ENCODE results near the gene IKBKE. TPM values are rescaled to one million over a fixed set of nuclear protein-coding genes. Genes with fewer than 3 reads are reported as not detected.

IKBKE gene
- total RNA-seq, 2 experiments from 2014 or later: 72.6 to 85.1 TPM

- Mint-ChIP-seq H3K9me3 (no peaks in the 10 kb centered on the region), H3K27ac (no peak overlapping the region), H3K4me3 (no peak overlapping the region), H3K4me1 (peaks cover 18% of the 10 kb centered on the region), H3K27me3 (peaks cover 44% of the 10 kb centered on the region), H3K36me3 (ENCODE audit: low read depth) (no peaks in the 10 kb centered on the region)
- no peak for DNase-seq
- POLR2A ChIA-PET: no interaction called here
- CTCF ChIA-PET: interaction anchor here (0.9 to 1.3 kb wide), 4 partner anchors 10 to 40 kb away, joined by 3 read pairs; no protein-coding TSS in a partner anchor
Observed at GRCh38 chr1:206512058-206512850, 42.0 kb downstream of the IKBKE start.

GRCh38 chr1:206512851-206513180 is 42.5 kb downstream of the IKBKE start:
- no peak overlapping the region for H3K27ac Mint-ChIP-seq
- DNase-seq: no peak
- no peaks in the 10 kb centered on the region for H3K9me3 Mint-ChIP-seq
- CTCF ChIA-PET: interaction anchor here (1.0 to 1.3 kb wide), 2 partner anchors 11 to 22 kb away, joined by 3 read pairs; no protein-coding TSS in a partner anchor
- H3K4me3 Mint-ChIP-seq: no peak overlapping the region
- peaks cover 18% of the 10 kb centered on the region for H3K4me1 Mint-ChIP-seq
- H3K36me3 Mint-ChIP-seq (ENCODE audit: low read depth): no peaks in the 10 kb centered on the region
- POLR2A ChIA-PET: no interaction called here
- H3K27me3 Mint-ChIP-seq: peaks cover 44% of the 10 kb centered on the region

- ChIA-PET POLR2A (no interaction called here), CTCF (interaction anchor here (1.3 kb wide), 1 partner anchor 11 kb away, joined by 3 read pairs; no protein-coding TSS in a partner anchor)
- Mint-ChIP-seq H3K4me3 (no peak overlapping the region), H3K36me3 (ENCODE audit: low read depth) (no peaks in the 10 kb centered on the region), H3K9me3 (no peaks in the 10 kb centered on the region), H3K27ac (no peak overlapping the region), H3K4me1 (peaks cover 14% of the 10 kb centered on the region), H3K27me3 (peaks cover 37% of the 10 kb centered on the region)
- DNase-seq: no peak
Observed at GRCh38 chr1:206513312-206514111, 43.2 kb downstream of the IKBKE start.

GRCh38 chr1:206514813-206515387 is 44.6 kb downstream of the IKBKE start:
- Mint-ChIP-seq H3K4me1 (peaks cover 12% of the 10 kb centered on the region), H3K9me3 (no peaks in the 10 kb centered on the region), H3K27ac (no peak overlapping the region), H3K36me3 (ENCODE audit: low read depth) (no peaks in the 10 kb centered on the region), H3K4me3 (no peak overlapping the region), H3K27me3 (peaks cover 23% of the 10 kb centered on the region)
- ChIA-PET POLR2A (no interaction called here), CTCF (interaction anchor here (1.3 to 1.5 kb wide), 2 partner anchors 30 to 68 kb away, joined by 3 read pairs; no protein-coding TSS in a partner anchor)
- DNase-seq: no peak

- POLR2A ChIA-PET: no interaction called here
- no peak overlapping the region for H3K4me3 Mint-ChIP-seq
- H3K9me3 Mint-ChIP-seq: no peaks in the 10 kb centered on the region
- H3K4me1 Mint-ChIP-seq: peaks cover 12% of the 10 kb centered on the region
- no peak overlapping the region for H3K27ac Mint-ChIP-seq
- CTCF ChIA-PET: interaction anchor here (0.7 to 1.9 kb wide), 3 partner anchors 10 to 128 kb away, joined by 3 to 5 read pairs (median 3); no protein-coding TSS in a partner anchor
- H3K36me3 Mint-ChIP-seq (ENCODE audit: low read depth): no peaks in the 10 kb centered on the region
- DNase-seq: no peak
- peaks cover 10% of the 10 kb centered on the region for H3K27me3 Mint-ChIP-seq
Observed at GRCh38 chr1:206516728-206516990, 46.4 kb downstream of the IKBKE start.

GRCh38 chr1:206517784-206518183 is 47.5 kb downstream of the IKBKE start:
- peaks cover 10% of the 10 kb centered on the region for H3K27me3 Mint-ChIP-seq
- ChIA-PET POLR2A (no interaction called here), CTCF (interaction anchor here (1.2 to 1.9 kb wide), 3 partner anchors 11 to 69 kb away, joined by 3 to 5 read pairs (median 4); no protein-coding TSS in a partner anchor)
- H3K4me3 Mint-ChIP-seq: no peak overlapping the region
- H3K36me3 Mint-ChIP-seq (ENCODE audit: low read depth): no peaks in the 10 kb centered on the region
- no peak for DNase-seq
- H3K9me3 Mint-ChIP-seq: no peaks in the 10 kb centered on the region
- peaks cover 6% of the 10 kb centered on the region for H3K4me1 Mint-ChIP-seq
- no peak overlapping the region for H3K27ac Mint-ChIP-seq

GRCh38 chr1:206518206-206518605 is 47.9 kb downstream of the IKBKE start:
- DNase-seq: no peak
- ChIA-PET CTCF (interaction anchor here (0.6 to 1.4 kb wide), 3 partner anchors 16 to 385 kb away, joined by 3 to 4 read pairs (median 3); no protein-coding TSS in a partner anchor), POLR2A (no interaction called here)
- no peaks in the 10 kb centered on the region for H3K9me3 Mint-ChIP-seq
- no peak overlapping the region for H3K27ac Mint-ChIP-seq
- no peak overlapping the region for H3K4me3 Mint-ChIP-seq
- H3K36me3 Mint-ChIP-seq (ENCODE audit: low read depth): no peaks in the 10 kb centered on the region
- H3K27me3 Mint-ChIP-seq: peaks cover 10% of the 10 kb centered on the region
- H3K4me1 Mint-ChIP-seq: peaks cover 6% of the 10 kb centered on the region

- Mint-ChIP-seq H3K4me1 (peaks cover 6% of the 10 kb centered on the region), H3K27ac (no peak overlapping the region), H3K36me3 (ENCODE audit: low read depth) (no peaks in the 10 kb centered on the region), H3K4me3 (no peak overlapping the region), H3K27me3 (peaks cover 10% of the 10 kb centered on the region), H3K9me3 (no peaks in the 10 kb centered on the region)
- CTCF ChIA-PET: interaction anchor here (0.6 to 1.4 kb wide), 5 partner anchors 12 to 385 kb away, joined by 3 to 4 read pairs (median 3); no protein-coding TSS in a partner anchor
- no peak for DNase-seq
- POLR2A ChIA-PET: no interaction called here
Observed at GRCh38 chr1:206518743-206519142, 48.5 kb downstream of the IKBKE start.

GRCh38 chr1:206521127-206521526 is 50.9 kb downstream of the IKBKE start:
- H3K27ac Mint-ChIP-seq: no peak overlapping the region
- peaks cover 1% of the 10 kb centered on the region for H3K27me3 Mint-ChIP-seq
- no peaks in the 10 kb centered on the region for H3K36me3 Mint-ChIP-seq (ENCODE audit: low read depth)
- CTCF ChIA-PET: interaction anchor here (0.9 to 2.0 kb wide), 5 partner anchors 11 to 71 kb away, joined by 3 to 5 read pairs (median 3); no protein-coding TSS in a partner anchor
- H3K4me1 Mint-ChIP-seq: peaks cover 7% of the 10 kb centered on the region
- POLR2A ChIA-PET: no interaction called here
- H3K9me3 Mint-ChIP-seq: no peaks in the 10 kb centered on the region
- no peak for DNase-seq
- no peak overlapping the region for H3K4me3 Mint-ChIP-seq

- no peak overlapping the region for H3K4me3 Mint-ChIP-seq
- peaks cover 5% of the 10 kb centered on the region for H3K4me1 Mint-ChIP-seq
- DNase-seq: no peak
- ChIA-PET POLR2A (no interaction called here), CTCF (interaction anchor here (0.9 to 2.0 kb wide), 6 partner anchors 11 to 70 kb away, joined by 3 to 6 read pairs (median 4); no protein-coding TSS in a partner anchor)
- no peaks in the 10 kb centered on the region for H3K9me3 Mint-ChIP-seq
- H3K27ac Mint-ChIP-seq: no peak overlapping the region
- H3K36me3 Mint-ChIP-seq (ENCODE audit: low read depth): no peaks in the 10 kb centered on the region
- H3K27me3 Mint-ChIP-seq: no peaks in the 10 kb centered on the region
Observed at GRCh38 chr1:206521694-206522402, 51.6 kb downstream of the IKBKE start.

GRCh38 chr1:206524739-206525364 is 54.6 kb downstream of the IKBKE start:
- H3K4me1 Mint-ChIP-seq: peaks cover 5% of the 10 kb centered on the region
- H3K36me3 Mint-ChIP-seq (ENCODE audit: low read depth): no peaks in the 10 kb centered on the region
- H3K4me3 Mint-ChIP-seq: no peak overlapping the region
- peaks cover 3% of the 10 kb centered on the region for H3K27me3 Mint-ChIP-seq
- H3K27ac Mint-ChIP-seq: no peak overlapping the region
- H3K9me3 Mint-ChIP-seq: no peaks in the 10 kb centered on the region
- ChIA-PET CTCF (interaction anchor here (1.2 kb wide), 1 partner anchor 19 kb away, joined by 3 read pairs; no protein-coding TSS in a partner anchor), POLR2A (no interaction called here)
- DNase-seq: no peak
